Measurements from ENCODE around the gene PISD. TPM values are rescaled to one million over a fixed set of nuclear protein-coding genes. Genes with fewer than 3 reads are reported as not detected.
A peak's percentile ranks its signal among the peaks of the same experiment; 100 is the strongest.

The PISD gene
- total RNA-seq, 8 experiments from 2014 or later, result 23.7 to 32.4 (median 26.5) TPM

GRCh38 chr22:31585161-31585859, 76.7 kb downstream of the PISD start:
- no peak overlapping the region for H3K4me3 ChIP-seq
- ATAC-seq (replicated peaks in 6 of 8), result no peak
- 0 to 100% (median 81%) methylated on average over 1 to 2 of the region's 3 CpGs; no CpG with 5 or more reads in 2 of the 10 experiments for WGBS, 10 experiments
- no peaks in the 10 kb centered on the region for H3K4me1 ChIP-seq (replicated peaks in 1 of 2)
- no peak overlapping the region for H3K27ac ChIP-seq
- in situ Hi-C loops (cut with MboI; ENCODE audit: low pct_unique_long_range_greater_than_20kb in 2 of 9, low sequenced_read_pairs in 9 of 9, unreplicated experiment in 9 of 9), result no loop called here

GRCh38 chr22:31584804-31585160, 77.2 kb downstream of the PISD start:
- H3K4me3 ChIP-seq, result no peak overlapping the region
- H3K27ac ChIP-seq, result no peak overlapping the region
- no peak for ATAC-seq (replicated peaks in 6 of 8)
- 87 to 100% (median 100%) methylated on average over 1 to 5 of the region's 5 CpGs; no CpG with 5 or more reads in 3 of the 10 experiments for WGBS, 10 experiments
- in situ Hi-C loops (cut with MboI; ENCODE audit: low pct_unique_long_range_greater_than_20kb in 2 of 9, low sequenced_read_pairs in 9 of 9, unreplicated experiment in 9 of 9), result no loop called here
- H3K4me1 ChIP-seq (replicated peaks in 1 of 2), result no peaks in the 10 kb centered on the region

GRCh38 chr22:31583861-31584485, 78.0 kb downstream of the PISD start:
- H3K4me1 ChIP-seq (replicated peaks in 1 of 2), result no peaks in the 10 kb centered on the region
- H3K4me3 ChIP-seq, result no peak overlapping the region
- ATAC-seq (replicated peaks in 6 of 8), result no peak
- 63 to 100% (median 98%) methylated on average over 1 to 3 of the region's 3 CpGs; no CpG with 5 or more reads in 2 of the 10 experiments for WGBS, 10 experiments
- in situ Hi-C loops (cut with MboI; ENCODE audit: low pct_unique_long_range_greater_than_20kb in 2 of 9, low sequenced_read_pairs in 9 of 9, unreplicated experiment in 9 of 9), result no loop called here
- no peak overlapping the region for H3K27ac ChIP-seq

GRCh38 chr22:31579835-31580242, 82.2 kb downstream of the PISD start:
- Histone ChIP-seq H3K4me1 (replicated peaks in 1 of 2) (no peaks in the 10 kb centered on the region), H3K27ac (no peak overlapping the region), H3K4me3 (no peak overlapping the region)
- 80 to 100% (median 100%) methylated on average over 1 of the region's 1 CpG; no CpG with 5 or more reads in 4 of the 10 experiments for WGBS, 10 experiments
- in situ Hi-C loops (cut with MboI; ENCODE audit: low pct_unique_long_range_greater_than_20kb in 2 of 9, low sequenced_read_pairs in 9 of 9, unreplicated experiment in 9 of 9), result no loop called here
- ATAC-seq (replicated peaks in 6 of 8), result peak in 5 of 8 experiments; percentile 38 to 98 (median 47)

GRCh38 chr22:31578171-31578570, 83.8 kb downstream of the PISD start:
- WGBS, 10 experiments, result 80 to 100% (median 100%) methylated on average over 2 to 4 of the region's 5 CpGs; no CpG with 5 or more reads in 5 of the 10 experiments
- in situ Hi-C loops (cut with MboI; ENCODE audit: low pct_unique_long_range_greater_than_20kb in 2 of 9, low sequenced_read_pairs in 9 of 9, unreplicated experiment in 9 of 9), result no loop called here
- no peak overlapping the region for H3K27ac ChIP-seq
- no peak overlapping the region for H3K4me3 ChIP-seq
- H3K4me1 ChIP-seq (replicated peaks in 1 of 2), result no peaks in the 10 kb centered on the region
- no peak for ATAC-seq (replicated peaks in 6 of 8)

GRCh38 chr22:31577711-31578110, 84.3 kb downstream of the PISD start:
- 80 to 100% (median 98%) methylated on average over 1 to 5 of the region's 5 CpGs; no CpG with 5 or more reads in 1 of the 10 experiments for WGBS, 10 experiments
- in situ Hi-C loops (cut with MboI; ENCODE audit: low pct_unique_long_range_greater_than_20kb in 2 of 9, low sequenced_read_pairs in 9 of 9, unreplicated experiment in 9 of 9), result no loop called here
- ATAC-seq (replicated peaks in 6 of 8), result no peak
- Histone ChIP-seq H3K4me1 (replicated peaks in 1 of 2) (no peaks in the 10 kb centered on the region), H3K27ac (no peak overlapping the region), H3K4me3 (no peak overlapping the region)

- Histone ChIP-seq H3K27ac (no peak overlapping the region), H3K4me3 (no peak overlapping the region)
Measured at GRCh38 chr22:31575190-31575589, 86.8 kb downstream of the PISD start.

GRCh38 chr22:31574055-31574670, 87.9 kb downstream of the PISD start:
- no peak overlapping the region for H3K27ac ChIP-seq
- 79 to 100% (median 100%) methylated on average over 1 to 3 of the region's 3 CpGs; no CpG with 5 or more reads in 2 of the 10 experiments for WGBS, 10 experiments
- ATAC-seq (replicated peaks in 6 of 8), result peak in 1 of 8 experiments; percentile 67

More at GRCh38 chr22:31575190-31575589, 86.8 kb downstream of the PISD start:
- in situ Hi-C loops (cut with MboI; ENCODE audit: low pct_unique_long_range_greater_than_20kb in 2 of 9, low sequenced_read_pairs in 9 of 9, unreplicated experiment in 9 of 9), result no loop called here
- ATAC-seq (replicated peaks in 6 of 8), result no peak
- WGBS, 10 experiments, result 44 to 97% (median 90%) methylated on average over 2 to 6 of the region's 8 CpGs; no CpG with 5 or more reads in 2 of the 10 experiments
- H3K4me1 ChIP-seq (replicated peaks in 1 of 2), result no peaks in the 10 kb centered on the region

GRCh38 chr22:31572939-31573338, 89.1 kb downstream of the PISD start:
- Histone ChIP-seq H3K4me3 (no peak overlapping the region), H3K4me1 (replicated peaks in 1 of 2) (no peaks in the 10 kb centered on the region), H3K27ac (no peak overlapping the region)
- ATAC-seq (replicated peaks in 6 of 8), result no peak
- in situ Hi-C loops (cut with MboI; ENCODE audit: low pct_unique_long_range_greater_than_20kb in 2 of 9, low sequenced_read_pairs in 9 of 9, unreplicated experiment in 9 of 9), result no loop called here
- WGBS, 10 experiments, result 83 to 100% (median 94%) methylated on average over 1 to 5 of the region's 5 CpGs; no CpG with 5 or more reads in 1 of the 10 experiments

More at GRCh38 chr22:31574055-31574670, 87.9 kb downstream of the PISD start:
- in situ Hi-C loops (cut with MboI; ENCODE audit: low pct_unique_long_range_greater_than_20kb in 2 of 9, low sequenced_read_pairs in 9 of 9, unreplicated experiment in 9 of 9), result no loop called here
- no peak overlapping the region for H3K4me3 ChIP-seq
- H3K4me1 ChIP-seq (replicated peaks in 1 of 2), result no peaks in the 10 kb centered on the region

- ATAC-seq (replicated peaks in 6 of 8), result no peak
- Histone ChIP-seq H3K4me3 (no peak overlapping the region), H3K4me1 (replicated peaks in 1 of 2) (no peaks in the 10 kb centered on the region), H3K27ac (no peak overlapping the region)
- in situ Hi-C loops (cut with MboI; ENCODE audit: low pct_unique_long_range_greater_than_20kb in 2 of 9, low sequenced_read_pairs in 9 of 9, unreplicated experiment in 9 of 9), result no loop called here
- WGBS, 10 experiments, result 80 to 100% (median 94%) methylated on average over 1 of the region's 1 CpG; no CpG with 5 or more reads in 2 of the 10 experiments
Measured at GRCh38 chr22:31569126-31569525, 92.9 kb downstream of the PISD start.

Other genes starting within 250 kb of the PISD start
- 10 to 100 TPM; 10.5 to 30.0 (median 24.7) TPM for gene EIF4ENIF1, start 172.4 kb downstream of the PISD start, total RNA-seq
- 10 to 100 TPM in 7 of 8 experiments, 1 to 10 TPM in 1; 5.2 to 23.1 (median 14.4) TPM for gene SFI1, start 165.7 kb downstream of the PISD start, total RNA-seq
- 10 to 100 TPM; 17.5 to 52.3 (median 28.6) TPM for gene PRR14L, start 87.9 kb upstream of the PISD start, total RNA-seq
- 10 to 100 TPM; 10.4 to 35.6 (median 14.6) TPM for gene DEPDC5, start 91.8 kb upstream of the PISD start, total RNA-seq